ENCODE data around the gene TNFRSF4. TPM values are rescaled to one million over a fixed set of nuclear protein-coding genes. Genes with fewer than 3 reads are reported as not detected.

Gene TNFRSF4
- total RNA-seq, 1 donor from 2014 or later: 2.5 TPM

GRCh38 chr1:1165900-1166421 is 48.0 kb downstream of the TNFRSF4 start:
- ATAC-seq (no peak), DNase-seq (ENCODE audit: low spot score) (no peak)
- intact Hi-C loops (cut with DNase I): no loop called here

DNA sequence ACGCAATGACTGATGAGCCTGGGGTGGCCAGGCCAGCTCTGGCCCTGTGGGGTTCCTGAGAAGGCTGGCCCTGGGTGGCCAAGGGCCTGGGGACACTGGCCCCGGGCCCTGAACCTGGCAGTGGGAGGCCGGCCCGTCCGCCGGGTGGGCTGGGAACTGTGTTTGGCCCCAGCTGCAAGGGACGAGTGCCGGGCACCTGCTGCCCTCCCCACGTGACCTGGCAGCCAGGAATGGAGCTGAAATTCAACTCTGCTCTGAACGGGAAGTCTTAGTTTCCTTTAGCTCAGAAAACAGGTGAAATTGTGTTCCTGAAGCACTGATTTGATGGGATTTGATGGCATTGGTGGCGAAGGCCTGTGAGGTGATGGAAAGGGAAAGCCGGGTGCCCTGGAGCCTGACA is 48.5 kb downstream of the TNFRSF4 start:
- intact Hi-C loops (cut with DNase I): no loop called here

GRCh38 chr1:1164701-1165451 is 49.1 kb downstream of the TNFRSF4 start:
- DNase-seq (ENCODE audit: low spot score): no peak
- ATAC-seq: no peak
- intact Hi-C loops (cut with DNase I): no loop called here

More for the DNA sequence above, 48.5 kb downstream of the TNFRSF4 start:
- DNase-seq (ENCODE audit: low spot score) (no peak), ATAC-seq (no peak)

- intact Hi-C loops (cut with DNase I): no loop called here
- ATAC-seq (no peak), DNase-seq (ENCODE audit: low spot score) (no peak)
These were observed 49.6 kb downstream of the TNFRSF4 start for GRCh38 chr1:1164361-1164700.

DNA sequence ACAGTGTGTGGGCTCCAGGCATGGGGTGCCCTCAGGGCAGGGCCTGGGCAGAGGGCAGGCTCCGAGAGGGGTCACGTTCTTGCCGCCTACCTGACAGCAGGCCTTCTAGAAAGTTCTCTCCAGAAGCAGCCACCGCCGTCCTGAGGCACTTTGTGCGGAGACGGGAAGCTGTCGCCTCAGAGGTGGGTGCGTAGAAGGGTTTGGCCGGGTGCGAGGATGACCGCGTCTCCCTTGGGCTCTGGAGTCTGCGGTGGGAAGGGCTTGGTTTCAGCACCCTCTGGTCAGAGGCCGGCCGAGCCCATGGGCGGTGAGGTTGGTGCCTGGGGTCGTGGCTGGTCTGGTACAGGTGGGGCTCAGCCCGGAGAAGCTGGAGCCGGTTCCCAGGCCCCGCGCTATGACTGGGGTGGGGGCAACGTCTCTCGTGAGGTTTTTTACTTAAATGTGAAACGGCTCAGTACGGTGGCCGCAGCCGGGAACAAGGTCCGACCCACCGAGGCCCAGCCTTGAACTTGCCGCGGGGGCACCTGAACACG is 50.3 kb downstream of the TNFRSF4 start:
- ATAC-seq: no peak
- intact Hi-C loops (cut with DNase I): no loop called here
- no peak for DNase-seq (ENCODE audit: low spot score)

DNA sequence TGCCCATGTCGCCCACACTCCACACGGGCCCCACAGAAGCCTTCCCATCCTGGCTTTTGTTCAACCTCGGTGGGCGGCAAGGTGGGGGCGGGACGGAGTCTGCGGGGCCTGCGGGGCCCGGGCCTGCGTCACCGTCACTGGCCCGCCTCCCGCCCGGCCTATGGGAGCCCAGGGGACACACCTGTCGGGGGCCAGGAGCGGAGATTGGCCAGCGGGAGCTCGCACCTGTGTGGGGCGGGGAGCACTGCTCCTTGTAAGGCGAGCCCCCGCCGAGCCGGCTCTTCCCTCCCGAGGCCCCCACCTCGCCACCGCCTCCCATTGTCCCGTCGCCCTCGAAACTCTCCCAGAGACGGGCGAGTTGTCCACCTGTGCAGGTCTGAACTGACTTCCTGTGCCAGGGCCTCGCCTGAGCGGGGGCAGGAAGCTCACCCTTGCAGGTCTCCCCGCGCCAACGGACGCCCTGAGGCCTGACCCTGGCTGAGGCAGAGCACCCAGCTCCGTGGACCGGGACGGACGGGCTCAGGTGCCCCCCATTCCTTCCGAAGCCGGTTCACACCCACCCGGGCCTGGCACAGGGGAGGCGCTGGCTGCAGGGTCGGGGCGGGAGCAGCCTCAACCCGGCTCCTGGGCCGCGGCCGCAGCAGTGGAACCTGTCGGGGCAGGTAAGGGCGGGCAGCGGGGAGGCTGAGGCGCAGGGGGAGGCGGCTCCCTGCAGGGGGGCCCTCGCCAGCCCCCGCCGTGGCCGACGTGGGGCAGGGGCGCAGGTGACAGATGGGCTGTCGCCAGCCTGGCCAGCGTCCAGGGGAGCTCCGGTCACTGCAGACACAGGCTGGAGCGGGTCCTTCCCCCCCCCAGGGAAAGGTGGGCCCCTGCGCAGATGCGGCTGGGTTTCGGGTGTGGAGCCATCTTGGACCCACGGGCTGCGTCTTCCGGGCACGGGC is 51.1 kb downstream of the TNFRSF4 start:
- ATAC-seq (no peak), DNase-seq (ENCODE audit: low spot score) (no peak)
- intact Hi-C loops (cut with DNase I): no loop called here

- ATAC-seq (no peak), DNase-seq (ENCODE audit: low spot score) (no peak)
- intact Hi-C loops (cut with DNase I): no loop called here
These were observed 52.3 kb downstream of the TNFRSF4 start for GRCh38 chr1:1161683-1162079.

Small RNAs within 50 kb of the gene (microRNA-seq; reads per million reads assigned to microRNA genes)
- gene MIR200A: 22.4 reads per million, percentile 34 among the genes with 10 or more reads in this experiment
- gene MIR200B: 90.9 reads per million, percentile 55 among the genes with 10 or more reads in this experiment
- 31.5 reads per million, percentile 40 among the genes with 10 or more reads in this experiment for gene MIR429

Other genes starting within 250 kb of the TNFRSF4 start
- gene PLEKHN1, start 247.7 kb downstream of the TNFRSF4 start, total RNA-seq: 0.40 TPM
- gene PERM1, start 232.1 kb downstream of the TNFRSF4 start, total RNA-seq: not detected
- 30.5 TPM for gene HES4, start 214.1 kb downstream of the TNFRSF4 start, total RNA-seq
- gene ISG15, start 200.7 kb downstream of the TNFRSF4 start, total RNA-seq: 18.8 TPM
- gene AGRN, start 194.0 kb downstream of the TNFRSF4 start, total RNA-seq: 22.0 TPM
- gene RNF223, start 139.8 kb downstream of the TNFRSF4 start, total RNA-seq: not detected
- gene C1orf159, start 98.1 kb downstream of the TNFRSF4 start, total RNA-seq: 12.0 TPM
- gene TTLL10, start 40.3 kb downstream of the TNFRSF4 start, total RNA-seq: 0.71 TPM
- gene TNFRSF18, start 7.6 kb downstream of the TNFRSF4 start, total RNA-seq: 0.58 TPM
- gene SDF4, start 17.8 kb upstream of the TNFRSF4 start, total RNA-seq: 94.9 TPM
- 10.9 TPM for gene B3GALT6, start 18.1 kb upstream of the TNFRSF4 start, total RNA-seq
- gene C1QTNF12, start 32.6 kb upstream of the TNFRSF4 start, total RNA-seq: 3.5 TPM
- 50.5 TPM for gene UBE2J2, start 59.7 kb upstream of the TNFRSF4 start, total RNA-seq
- gene SCNN1D, start 66.3 kb upstream of the TNFRSF4 start, total RNA-seq: 12.5 TPM
- 74.7 TPM for gene ACAP3, start 93.8 kb upstream of the TNFRSF4 start, total RNA-seq
- 11.3 TPM for gene PUSL1, start 94.4 kb upstream of the TNFRSF4 start, total RNA-seq
- gene INTS11, start 110.5 kb upstream of the TNFRSF4 start, total RNA-seq: 111 TPM
- gene CPTP, start 110.6 kb upstream of the TNFRSF4 start, total RNA-seq: 15.7 TPM
- gene TAS1R3, start 117.1 kb upstream of the TNFRSF4 start, total RNA-seq: 0.49 TPM
- gene DVL1, start 135.3 kb upstream of the TNFRSF4 start, total RNA-seq: 91.4 TPM
- 262 TPM for gene MXRA8, start 144.4 kb upstream of the TNFRSF4 start, total RNA-seq
- gene AURKAIP1, start 161.1 kb upstream of the TNFRSF4 start, total RNA-seq: 58.9 TPM
- gene CCNL2, start 185.2 kb upstream of the TNFRSF4 start, total RNA-seq: 207 TPM
- gene MRPL20, start 193.1 kb upstream of the TNFRSF4 start, total RNA-seq: 75.6 TPM
- gene ANKRD65, start 207.1 kb upstream of the TNFRSF4 start, total RNA-seq: 11.2 TPM
- 175 TPM for gene VWA1, start 221.5 kb upstream of the TNFRSF4 start, total RNA-seq
- gene ATAD3C, start 235.5 kb upstream of the TNFRSF4 start, total RNA-seq: 2.4 TPM